Measurements from ENCODE around the gene MYO18A.

- TF ChIP-seq CTCF (IDR thresholded peaks at IDR 0.05) (no peak), POLR2AphosphoS5 (IDR thresholded peaks at IDR 0.05) (peak in 1 of 2 donors; percentile 24)
Measured at GRCh38 chr17:29138971-29139691, 41.1 kb downstream of the MYO18A start.

All from esophagus muscularis mucosa (tissue), 3 donors.